ENCODE data around the gene USH2A. TPM values are rescaled to one million over a fixed set of nuclear protein-coding genes. Genes with fewer than 3 reads are reported as not detected.

Gene USH2A
- polyA plus RNA-seq, 1 of the 3 experiments (the other 2 are of a cell fraction), result under 0.01 TPM

DNA sequence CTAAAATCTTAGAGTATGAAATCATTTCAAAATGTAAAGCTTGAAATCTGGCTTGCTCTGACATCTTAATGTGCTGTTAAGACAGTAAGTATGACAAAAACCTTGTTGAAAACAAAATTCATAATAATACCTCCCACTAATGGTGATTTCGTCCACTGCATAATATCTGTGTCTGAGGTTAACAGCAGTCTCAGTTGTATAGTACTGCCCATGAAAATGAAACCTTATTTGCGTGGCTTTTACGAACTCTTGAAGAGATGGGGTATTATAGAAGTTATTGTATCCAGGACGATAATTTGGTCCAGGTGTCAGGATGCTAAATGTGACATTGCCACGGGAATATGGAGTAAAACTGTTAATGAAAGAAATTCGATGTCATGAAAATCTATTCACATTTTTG lies 99.9 kb downstream of the USH2A start:
- Histone ChIP-seq H3K9ac (no peak overlapping the region), H3K9me2 (no peaks in the 10 kb centered on the region), H3F3A (replicated peaks; ENCODE audit: insufficient read depth) (no peaks in the 10 kb centered on the region), H3K27me3 (ENCODE audit: insufficient read depth) (no peaks in the 10 kb centered on the region), H4K20me1 (ENCODE audit: insufficient read depth) (no peaks in the 10 kb centered on the region), H3K36me3 (replicated peaks in 1 of 2; ENCODE audit: control insufficient read depth in 1 of 2, insufficient read depth in 2 of 2, low read length in 1 of 2) (no peaks in the 10 kb centered on the region), H3K4me2 (no peak overlapping the region), H2AFZ (ENCODE audit: low read depth) (no peak overlapping the region), H3K27ac (ENCODE audit: low read depth in 2 of 2, low read length in 1 of 2) (no peak overlapping the region), H3K79me2 (ENCODE audit: insufficient read depth) (no peaks in the 10 kb centered on the region), H3K4me3 (ENCODE audit: low read depth in 2 of 2, low read length in 1 of 2) (no peak overlapping the region), H3K4me1 (ENCODE audit: control insufficient read depth in 1 of 2, insufficient read depth in 2 of 2, low read depth in 1 of 2, low read length in 1 of 2) (no peaks in the 10 kb centered on the region; a peak in 1 of 4 replicates), H3K9me3 (no peaks in the 10 kb centered on the region)
- POLR2A ChIA-PET, result no interaction called here
- WGBS (ENCODE audit: low lambda C conversion rate), result 81% methylated on average over 6 of the region's 6 CpGs
- TF ChIP-seq NRF1 (IDR thresholded peaks at IDR 0.05; ENCODE audit: low read depth, low read length) (no peak), SMC3 (IDR thresholded peaks at IDR 0.05; ENCODE audit: low read depth, low read length) (no peak), TAF1 (IDR thresholded peaks at IDR 0.05; ENCODE audit: borderline replicate concordance, low read depth, low read length) (no peak)
- TF ChIP-seq, protein P1, sequence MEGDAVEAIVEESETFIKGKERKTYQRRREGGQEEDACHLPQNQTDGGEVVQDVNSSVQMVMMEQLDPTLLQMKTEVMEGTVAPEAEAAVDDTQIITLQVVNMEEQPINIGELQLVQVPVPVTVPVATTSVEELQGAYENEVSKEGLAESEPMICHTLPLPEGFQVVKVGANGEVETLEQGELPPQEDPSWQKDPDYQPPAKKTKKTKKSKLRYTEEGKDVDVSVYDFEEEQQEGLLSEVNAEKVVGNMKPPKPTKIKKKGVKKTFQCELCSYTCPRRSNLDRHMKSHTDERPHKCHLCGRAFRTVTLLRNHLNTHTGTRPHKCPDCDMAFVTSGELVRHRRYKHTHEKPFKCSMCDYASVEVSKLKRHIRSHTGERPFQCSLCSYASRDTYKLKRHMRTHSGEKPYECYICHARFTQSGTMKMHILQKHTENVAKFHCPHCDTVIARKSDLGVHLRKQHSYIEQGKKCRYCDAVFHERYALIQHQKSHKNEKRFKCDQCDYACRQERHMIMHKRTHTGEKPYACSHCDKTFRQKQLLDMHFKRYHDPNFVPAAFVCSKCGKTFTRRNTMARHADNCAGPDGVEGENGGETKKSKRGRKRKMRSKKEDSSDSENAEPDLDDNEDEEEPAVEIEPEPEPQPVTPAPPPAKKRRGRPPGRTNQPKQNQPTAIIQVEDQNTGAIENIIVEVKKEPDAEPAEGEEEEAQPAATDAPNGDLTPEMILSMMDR (IDR thresholded peaks at IDR 0.05), result no peak
- TF ChIP-seq, protein P2, sequence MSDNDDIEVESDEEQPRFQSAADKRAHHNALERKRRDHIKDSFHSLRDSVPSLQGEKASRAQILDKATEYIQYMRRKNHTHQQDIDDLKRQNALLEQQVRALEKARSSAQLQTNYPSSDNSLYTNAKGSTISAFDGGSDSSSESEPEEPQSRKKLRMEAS (IDR thresholded peaks at IDR 0.05; ENCODE audit: low read depth), result no peak
- CTCF ChIA-PET, result interaction anchor here (1.0 to 1.2 kb wide), 2 partner anchors 102 to 238 kb away, joined by 3 read pairs; no protein-coding TSS in a partner anchor
- no peak for DNase-seq

DNA sequence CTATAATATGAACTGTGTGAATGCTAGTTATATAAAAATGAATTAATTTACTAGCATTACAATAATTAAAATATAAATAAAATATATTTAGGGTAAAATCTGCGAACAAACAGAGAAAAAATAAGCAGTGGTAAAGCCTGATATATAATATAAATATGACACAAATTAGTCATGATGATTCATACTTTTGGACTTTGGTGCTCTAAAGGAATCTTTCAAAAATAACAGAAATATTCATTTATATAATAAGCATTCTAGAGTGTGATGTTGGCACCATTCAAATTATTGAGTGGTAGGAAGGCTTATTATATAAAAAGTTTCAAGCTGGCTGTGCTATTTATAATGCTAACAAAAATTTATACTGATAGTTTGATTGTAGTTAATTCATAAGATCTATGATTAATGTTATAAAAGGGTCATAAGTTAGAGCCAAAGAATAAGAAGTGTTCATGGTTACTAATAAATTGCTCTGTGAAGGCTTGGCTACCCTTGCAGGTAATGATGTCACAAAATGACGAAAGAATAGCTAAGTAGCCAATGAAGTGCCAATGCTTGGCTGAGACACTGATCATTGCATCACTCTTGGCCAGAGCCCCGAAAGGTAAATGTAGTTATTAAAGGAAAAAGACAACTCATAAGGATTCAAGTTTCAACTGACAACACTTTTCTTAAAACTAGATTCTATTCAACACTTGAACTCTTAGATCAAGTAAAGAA lies 108.7 kb downstream of the USH2A start:
- no peaks in the 10 kb centered on the region for H4K20me1 ChIP-seq (ENCODE audit: insufficient read depth)
- H3K36me3 ChIP-seq (replicated peaks in 1 of 2; ENCODE audit: control insufficient read depth in 1 of 2, insufficient read depth in 2 of 2, low read length in 1 of 2), result no peaks in the 10 kb centered on the region
- ChIA-PET CTCF (interaction anchor here (0.9 kb wide), 1 partner anchor 93 kb away, joined by 3 read pairs; no protein-coding TSS in a partner anchor), POLR2A (no interaction called here)
- no peaks in the 10 kb centered on the region for H3K79me2 ChIP-seq (ENCODE audit: insufficient read depth)
- no peak overlapping the region for H3K9ac ChIP-seq
- no peaks in the 10 kb centered on the region; a peak in 1 of 4 replicates for H3K4me1 ChIP-seq (ENCODE audit: control insufficient read depth in 1 of 2, insufficient read depth in 2 of 2, low read depth in 1 of 2, low read length in 1 of 2)
- H2AFZ ChIP-seq (ENCODE audit: low read depth), result no peak overlapping the region; the same call in 1 of the 2 replicates
- H3K27ac ChIP-seq (ENCODE audit: low read depth in 2 of 2, low read length in 1 of 2), result no peak overlapping the region; a peak in 1 of 4 replicates
- H3K4me3 ChIP-seq (ENCODE audit: low read depth in 2 of 2, low read length in 1 of 2), result no peak overlapping the region
- H3K9me3 ChIP-seq, result no peaks in the 10 kb centered on the region
- peak; percentile 8; the same call in 1 of the 2 replicates for TF ChIP-seq NFIC (IDR thresholded peaks at IDR 0.05; ENCODE audit: borderline replicate concordance)
- no peak for TF ChIP-seq EP300 (IDR thresholded peaks at IDR 0.05; ENCODE audit: borderline replicate concordance in 1 of 2, low read depth in 1 of 2, low read length in 1 of 2)
- peak; percentile 43; the same call in 1 of the 2 replicates for TF ChIP-seq FOSL2 (IDR thresholded peaks at IDR 0.05; ENCODE audit: borderline replicate concordance, low read depth)
- 0 out of 2 replicates have a peak, but pooled peaks have one; percentile 17 for TF ChIP-seq JUND (IDR thresholded peaks at IDR 0.05)
- no peaks in the 10 kb centered on the region for H3K27me3 ChIP-seq (ENCODE audit: insufficient read depth)
- DNase-seq, result no peak
- H3F3A ChIP-seq (replicated peaks; ENCODE audit: insufficient read depth), result no peaks in the 10 kb centered on the region
- no peaks in the 10 kb centered on the region for H3K9me2 ChIP-seq
- 64% methylated on average over 3 of the region's 3 CpGs for WGBS (ENCODE audit: low lambda C conversion rate)
- H3K4me2 ChIP-seq, result no peak overlapping the region
